GM13976 (cell line): ENCODE measurements around the gene HDGFL3.

ENCODE experiments used
- DNase-seq: peaks from one replicate; pipeline ENCODE4 v3.0.0; 2012; ENCODE audit warnings: low spot score
- in situ Hi-C: fragments of 300-500 bp; cut with MboI; formaldehyde crosslinking; loops from one replicate; pipeline ENCODE4 v1.12.0; 2022; ENCODE audit warnings: low sequenced_read_pairs, mixed read lengths, inconsistent platforms; ENCODE audit not compliant: unreplicated experiment
- TF ChIP-seq, protein P1 (sequence below): IDR thresholded peaks from 2 replicates; pipeline ENCODE4 v1.5.1; 2012; ENCODE audit warnings: borderline replicate concordance, mild to moderate bottlenecking; ENCODE audit not compliant: insufficient read depth; ENCODE audit errors: extremely low read depth, missing control alignments, control extremely low read depth

Gene HDGFL3

DNA sequence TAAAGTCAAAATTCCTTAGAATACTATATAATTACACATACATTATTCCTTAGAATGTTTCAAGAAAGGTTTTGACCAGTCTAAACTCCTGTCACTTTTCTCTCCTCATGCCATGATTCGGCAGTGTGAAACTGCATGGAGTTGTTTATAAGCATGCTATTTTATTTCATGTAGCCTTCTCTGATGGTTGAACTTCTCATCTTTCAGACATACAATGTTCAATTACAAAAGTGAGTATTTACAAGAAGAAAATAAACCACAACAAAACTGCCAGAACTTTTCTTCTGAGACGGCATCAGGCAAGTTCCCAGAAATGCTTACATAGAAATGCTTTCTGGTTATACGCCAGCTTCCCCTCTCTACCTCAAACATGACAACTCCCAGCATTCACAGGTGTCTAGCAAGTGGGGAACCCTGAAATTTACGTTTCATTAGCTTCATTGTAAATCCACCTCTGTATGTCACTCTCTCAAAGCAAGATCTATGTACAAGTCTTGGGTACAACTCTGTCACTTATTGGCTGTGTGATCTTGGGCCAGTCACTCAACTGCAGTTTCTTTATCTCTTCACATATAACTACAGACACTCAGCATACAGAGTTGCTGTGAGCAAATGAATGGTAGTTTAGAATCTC lies 42.7 kb downstream of the HDGFL3 start:
- TF ChIP-seq, protein P1, sequence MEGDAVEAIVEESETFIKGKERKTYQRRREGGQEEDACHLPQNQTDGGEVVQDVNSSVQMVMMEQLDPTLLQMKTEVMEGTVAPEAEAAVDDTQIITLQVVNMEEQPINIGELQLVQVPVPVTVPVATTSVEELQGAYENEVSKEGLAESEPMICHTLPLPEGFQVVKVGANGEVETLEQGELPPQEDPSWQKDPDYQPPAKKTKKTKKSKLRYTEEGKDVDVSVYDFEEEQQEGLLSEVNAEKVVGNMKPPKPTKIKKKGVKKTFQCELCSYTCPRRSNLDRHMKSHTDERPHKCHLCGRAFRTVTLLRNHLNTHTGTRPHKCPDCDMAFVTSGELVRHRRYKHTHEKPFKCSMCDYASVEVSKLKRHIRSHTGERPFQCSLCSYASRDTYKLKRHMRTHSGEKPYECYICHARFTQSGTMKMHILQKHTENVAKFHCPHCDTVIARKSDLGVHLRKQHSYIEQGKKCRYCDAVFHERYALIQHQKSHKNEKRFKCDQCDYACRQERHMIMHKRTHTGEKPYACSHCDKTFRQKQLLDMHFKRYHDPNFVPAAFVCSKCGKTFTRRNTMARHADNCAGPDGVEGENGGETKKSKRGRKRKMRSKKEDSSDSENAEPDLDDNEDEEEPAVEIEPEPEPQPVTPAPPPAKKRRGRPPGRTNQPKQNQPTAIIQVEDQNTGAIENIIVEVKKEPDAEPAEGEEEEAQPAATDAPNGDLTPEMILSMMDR, result no peak
- in situ Hi-C loops, result no loop called here
- no peak for DNase-seq

DNA sequence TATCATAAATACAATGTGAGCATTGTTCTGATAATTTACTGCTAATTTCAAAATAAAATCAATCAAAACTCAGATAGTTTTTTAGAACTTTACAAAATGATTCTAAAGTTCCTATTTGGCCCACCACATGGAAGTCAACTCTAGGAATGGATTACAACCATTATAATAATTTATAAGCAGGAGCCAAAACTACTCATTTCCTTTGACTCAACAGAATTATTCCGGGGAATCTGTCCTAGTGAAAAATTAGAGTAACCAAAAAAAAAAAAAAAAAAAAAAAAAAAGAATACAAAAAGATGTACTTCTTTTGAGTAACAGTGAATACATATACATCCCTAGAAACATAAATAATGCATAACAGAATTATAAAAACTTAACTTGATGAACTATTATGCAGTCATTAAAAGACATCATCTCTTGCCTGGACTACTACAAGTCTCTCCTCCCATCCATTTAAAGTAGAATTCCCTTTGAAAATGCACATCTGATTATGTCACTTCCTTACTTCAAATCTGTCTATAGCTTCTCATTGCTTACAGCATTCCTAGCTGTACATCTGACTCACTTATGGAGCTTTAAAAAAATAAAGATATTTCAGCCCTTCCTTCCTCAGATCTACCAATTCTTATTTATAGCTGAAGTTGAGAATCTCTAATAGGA lies 43.4 kb downstream of the HDGFL3 start:
- TF ChIP-seq, protein P1, result no peak
- DNase-seq, result no peak
- in situ Hi-C loops, result no loop called here

DNA sequence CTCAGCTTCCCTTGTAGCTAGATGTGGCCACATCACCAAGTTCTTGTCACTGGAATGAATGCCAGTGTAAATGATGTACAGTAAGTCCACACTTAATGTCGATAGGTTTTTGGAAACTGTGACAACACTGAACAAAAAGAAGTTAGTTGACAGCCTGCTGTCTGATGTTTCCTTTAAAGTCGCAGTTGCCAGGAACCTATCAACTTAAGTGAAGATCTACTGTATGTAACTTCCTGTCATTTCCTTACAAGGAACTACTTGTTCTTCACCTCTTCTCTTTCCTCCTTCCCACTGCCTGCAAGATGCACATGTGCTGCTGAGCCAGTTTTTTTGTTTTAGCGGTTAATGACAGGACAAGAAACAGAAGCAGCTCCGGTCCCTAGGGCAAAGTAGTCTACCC lies 44.6 kb downstream of the HDGFL3 start:
- DNase-seq, result no peak
- TF ChIP-seq, protein P1, result no peak
- in situ Hi-C loops, result no loop called here

DNA sequence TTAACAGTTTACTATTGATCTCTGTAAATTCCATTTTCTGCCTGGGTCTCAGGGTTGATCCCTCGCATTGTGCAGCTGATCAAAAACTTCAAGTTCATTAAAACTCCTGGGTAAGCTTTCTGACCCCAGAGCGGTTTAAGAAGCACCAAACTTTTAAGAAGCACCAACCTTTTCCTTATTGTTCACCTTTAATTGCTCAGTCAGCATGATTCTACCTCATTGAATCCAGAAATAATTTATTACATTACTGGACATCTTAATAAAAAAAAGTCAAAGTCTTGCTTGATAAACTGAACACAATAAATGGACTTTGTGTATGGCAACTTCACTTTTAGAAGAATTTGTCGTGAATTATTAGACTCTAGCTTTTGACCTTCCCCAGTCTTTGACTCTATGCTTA lies 46.9 kb downstream of the HDGFL3 start:
- in situ Hi-C loops, result no loop called here
- DNase-seq, result no peak
- TF ChIP-seq, protein P1, result no peak

DNA sequence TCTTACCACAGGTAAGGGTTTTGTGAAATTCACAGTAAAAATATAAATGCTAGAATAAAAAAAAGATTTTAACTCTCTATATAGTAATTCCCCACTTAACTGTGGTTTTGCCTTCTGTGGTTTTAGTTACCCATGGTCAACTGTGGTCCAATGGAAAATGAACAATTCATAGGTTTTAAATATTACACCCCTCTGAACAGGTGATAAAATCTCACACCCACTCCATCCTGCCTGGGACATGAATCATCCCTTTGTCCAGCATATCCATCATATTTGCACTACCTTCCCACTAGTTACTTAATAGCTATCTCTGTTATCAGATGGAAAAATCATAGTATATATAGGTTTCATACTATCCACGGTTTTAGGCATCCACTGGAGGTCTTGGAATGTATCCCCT lies 49.2 kb downstream of the HDGFL3 start:
- DNase-seq, result no peak
- TF ChIP-seq, protein P1, result no peak
- in situ Hi-C loops, result no loop called here

DNA sequence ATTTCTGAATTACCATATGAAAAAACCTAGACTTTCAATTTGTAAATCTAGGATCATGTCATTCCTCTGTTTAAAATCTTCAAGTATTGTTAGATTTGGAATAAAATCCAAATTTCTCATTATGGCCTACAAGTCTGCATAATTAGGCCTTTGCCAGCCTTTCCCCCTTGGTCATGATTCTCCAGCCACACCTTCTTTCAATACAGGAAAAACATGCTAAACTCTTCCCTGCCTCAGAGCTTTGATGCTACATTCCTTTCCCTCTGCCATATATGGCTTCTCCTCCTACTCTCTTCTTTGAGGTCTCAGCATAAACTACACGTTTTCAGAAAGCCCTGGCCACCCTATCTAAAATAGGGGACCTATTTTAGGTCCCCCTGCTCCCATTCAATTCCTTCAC lies 51.7 kb downstream of the HDGFL3 start:
- TF ChIP-seq, protein P1, result no peak
- no peak for DNase-seq

DNA sequence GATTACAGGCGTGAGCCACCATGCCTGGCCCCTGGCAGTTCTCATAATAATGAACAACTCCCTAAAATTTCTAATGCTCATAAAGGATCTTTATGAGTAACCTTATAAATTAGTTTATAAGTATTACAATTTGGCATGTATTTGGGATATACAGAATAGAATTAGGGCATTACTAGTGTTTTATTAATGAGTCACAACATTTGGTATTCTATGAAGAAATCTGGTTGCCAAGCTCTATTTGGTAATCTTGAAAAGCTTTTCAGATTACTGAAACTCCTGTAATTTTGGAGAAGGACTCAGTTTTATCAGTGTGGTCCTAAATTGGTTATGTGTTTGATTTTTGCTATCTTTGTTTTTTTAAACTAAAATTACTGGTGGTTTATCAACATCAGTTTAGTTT lies 54.3 kb downstream of the HDGFL3 start:
- DNase-seq, result no peak
- TF ChIP-seq, protein P1, result no peak
- in situ Hi-C loops, result no loop called here

More for the DNA sequence above, 51.7 kb downstream of the HDGFL3 start:
- in situ Hi-C loops, result no loop called here
